HCT116 (cell line): Measurements from ENCODE around the gene LKAAEAR1. TPM values are rescaled to one million over a fixed set of nuclear protein-coding genes. Genes with fewer than 3 reads are reported as not detected.

Source experiments
- ATAC-seq: fragments of 200-7000 bp; cut with Tn5 transposase; 2 replicates; pipeline ENCODE4 v1.9.1; 2020; ENCODE audit warnings: mild to moderate bottlenecking, moderate library complexity
- BruUV-seq: library from RNA; stranded (reverse); fragments of 400-500 nt; replicated peaks from 2 replicates; lab custom pipeline; 2021; lab: Mats Ljungman, UMichigan
- CTCF ChIA-PET: fragments of 300-600 bp; sonication (Branson Sonifier 250); formaldehyde crosslinking; loops from one replicate; lab custom pipeline; 2021; ENCODE audit warnings: antibody characterized with exemption; lab: Charles Lee
- POLR2A ChIA-PET: fragments of 300-600, 350-600 bp; sonication (Branson Sonifier 250); formaldehyde crosslinking; loops from one replicate; lab custom pipeline; 2021; ENCODE audit warnings: antibody characterized with exemption; lab: Charles Lee
- RAD21 ChIA-PET, 2 experiments: fragments of 300-600 bp; sonication (Branson Sonifier 250); formaldehyde crosslinking; loops; one replicate each; lab custom pipeline; 2023; ENCODE audit warnings: low total read pairs in 2 of 2; ENCODE audit not compliant: uncharacterized antibody in 2 of 2, unreplicated experiment in 2 of 2, low non-redundant PET in 1 of 2; lab: Charles Lee
- DNase-seq: peaks from one replicate; pipeline ENCODE4 v3.0.0-alpha.2; 2010; ENCODE audit warnings: low read depth, low spot score
- H2AFZ ChIP-seq: fragments of 200-600 bp; shearing (Covaris generic), sonication (generic); 2 replicates; pipeline ENCODE4 v1.6.1; 2017; ENCODE audit warnings: low read depth, mixed run types, mixed read lengths, antibody characterized with exemption, low read length; ENCODE audit not compliant: poor library complexity, severe bottlenecking
- H3K27ac ChIP-seq: 2 replicates; pipeline ENCODE4 v1.5.1; 2012; ENCODE audit warnings: low read depth, low read length
- H3K27me3 ChIP-seq: fragments of 200-600 bp; sonication (generic); 2 replicates; pipeline ENCODE4 v1.6.1; 2016; ENCODE audit warnings: mixed run types, low read length, mixed read lengths; ENCODE audit not compliant: insufficient read depth
- H3K36me3 ChIP-seq, 2 experiments: fragments of 200-500 bp in 1 of 2; fragments of 200-600 bp in 1 of 2; sonication (Bioruptor generic) in 1 of 2; sonication (generic) in 1 of 2; 2 replicates each; pipeline versions ENCODE4 v1.5.1 to v1.6.1; 2014 to 2016; ENCODE audit warnings: low read length in 2 of 2, inconsistent platforms in 1 of 2, mixed read lengths in 1 of 2, mixed run types in 1 of 2; ENCODE audit not compliant: insufficient read depth in 2 of 2, control insufficient read depth in 1 of 2
- H3K4me1 ChIP-seq, 2 experiments: fragments of 200-600 bp in 1 of 2; sonication (generic) in 1 of 2; 2 replicates each; pipeline versions ENCODE4 v1.5.1 to v1.6.1; 2012 to 2017; ENCODE audit warnings: low read length in 2 of 2, inconsistent platforms in 1 of 2, mild to moderate bottlenecking in 1 of 2, mixed read lengths in 1 of 2, mixed run types in 1 of 2, moderate library complexity in 1 of 2; ENCODE audit not compliant: insufficient read depth in 2 of 2, control insufficient read depth in 1 of 2
- H3K4me2 ChIP-seq: fragments of 200-600 bp; sonication (generic); 2 replicates; pipeline ENCODE4 v1.6.1; 2017; ENCODE audit warnings: mixed run types, low read length, mixed read lengths
- H3K4me3 ChIP-seq, 2 experiments: fragments of 200-600 bp in 1 of 2; sonication (generic) in 1 of 2; replicated peaks in 1 of 2; 2 replicates each; pipeline ENCODE4 v1.5.1; 2011 to 2016; ENCODE audit warnings: low read length in 2 of 2, control low read depth in 1 of 2, low read depth in 1 of 2, mild to moderate bottlenecking in 1 of 2, mixed read lengths in 1 of 2, mixed run types in 1 of 2
- H3K79me2 ChIP-seq: fragments of 200-600 bp; sonication (generic); 2 replicates; pipeline ENCODE4 v1.6.1; 2017; ENCODE audit warnings: mild to moderate bottlenecking, mixed run types, low read length, moderate library complexity, mixed read lengths; ENCODE audit not compliant: insufficient read depth
- H3K9ac ChIP-seq: fragments of 200-600 bp; sonication (generic); 2 replicates; pipeline ENCODE4 v1.6.1; 2016; ENCODE audit warnings: low read length, mixed read lengths
- H3K9me2 ChIP-seq: fragments of 200-600 bp; sonication (generic), shearing (Covaris generic); 2 replicates; pipeline ENCODE4 v1.6.1; 2017; ENCODE audit warnings: mixed run types, mild to moderate bottlenecking, moderate library complexity; ENCODE audit not compliant: insufficient read depth
- H3K9me3 ChIP-seq, 2 experiments: fragments of 200-500 bp in 1 of 2; fragments of 200-600 bp in 1 of 2; sonication (Bioruptor generic) in 1 of 2; sonication (generic) in 1 of 2; 2 replicates each; pipeline ENCODE4 v1.6.1; 2014 to 2017; ENCODE audit warnings: low read length in 2 of 2, mixed read lengths in 2 of 2, inconsistent platforms in 1 of 2, low read depth in 1 of 2, mild to moderate bottlenecking in 1 of 2, mixed run types in 1 of 2, moderate library complexity in 1 of 2; ENCODE audit not compliant: control insufficient read depth in 1 of 2, insufficient read depth in 1 of 2
- H4K20me1 ChIP-seq: fragments of 200-600 bp; sonication (generic), shearing (Covaris generic); 2 replicates; pipeline ENCODE4 v1.6.1; 2017; ENCODE audit warnings: mixed run types, mild to moderate bottlenecking, moderate library complexity; ENCODE audit not compliant: insufficient read depth
- CBX3 ChIP-seq: IDR thresholded peaks from 2 replicates; pipeline ENCODE4 v1.6.1; 2012; ENCODE audit warnings: low read depth
- EZH2 ChIP-seq: fragments of 200-600 bp; sonication (generic); IDR thresholded peaks from 2 replicates; pipeline ENCODE4 v1.6.1; 2017; ENCODE audit warnings: antibody characterized with exemption, mixed run types
- SP1 ChIP-seq: IDR thresholded peaks from 2 replicates; pipeline ENCODE4 v1.6.1; 2012; ENCODE audit warnings: low read depth
- intact Hi-C: fragments of 100-400 bp; cut with micrococcal nuclease; formaldehyde crosslinking; loops from 2 replicates; pipeline ENCODE4 v1.10.0; 2022
- total RNA-seq: library from RNA; stranded (reverse); gene quantifications from one replicate; pipeline ENCODE4 v1.2.1, GENCODE V29; 2021; ENCODE audit not compliant: unreplicated experiment
- TF ChIP-seq, protein P1 (sequence below): IDR thresholded peaks from 2 replicates; pipeline ENCODE4 v1.6.1; 2012; ENCODE audit warnings: low read depth
- TF ChIP-seq, protein P2 (sequence below): IDR thresholded peaks from 2 replicates; pipeline ENCODE4 v1.6.1; 2011; ENCODE audit warnings: mild to moderate bottlenecking, low read length, moderate library complexity; ENCODE audit not compliant: insufficient replicate concordance; ENCODE audit errors: extremely low read depth

The LKAAEAR1 gene
- total RNA-seq, 1 experiment from 2014 or later = not detected

- intact Hi-C loops = no loop called here
- BruUV-seq = no TSS peak
Observed at GRCh38 chr20:64067733-64068307, 16.4 kb downstream of the LKAAEAR1 start.

More at GRCh38 chr20:64067733-64068307, 16.4 kb downstream of the LKAAEAR1 start:
- no peak for TF ChIP-seq SP1
- TF ChIP-seq, protein P1, sequence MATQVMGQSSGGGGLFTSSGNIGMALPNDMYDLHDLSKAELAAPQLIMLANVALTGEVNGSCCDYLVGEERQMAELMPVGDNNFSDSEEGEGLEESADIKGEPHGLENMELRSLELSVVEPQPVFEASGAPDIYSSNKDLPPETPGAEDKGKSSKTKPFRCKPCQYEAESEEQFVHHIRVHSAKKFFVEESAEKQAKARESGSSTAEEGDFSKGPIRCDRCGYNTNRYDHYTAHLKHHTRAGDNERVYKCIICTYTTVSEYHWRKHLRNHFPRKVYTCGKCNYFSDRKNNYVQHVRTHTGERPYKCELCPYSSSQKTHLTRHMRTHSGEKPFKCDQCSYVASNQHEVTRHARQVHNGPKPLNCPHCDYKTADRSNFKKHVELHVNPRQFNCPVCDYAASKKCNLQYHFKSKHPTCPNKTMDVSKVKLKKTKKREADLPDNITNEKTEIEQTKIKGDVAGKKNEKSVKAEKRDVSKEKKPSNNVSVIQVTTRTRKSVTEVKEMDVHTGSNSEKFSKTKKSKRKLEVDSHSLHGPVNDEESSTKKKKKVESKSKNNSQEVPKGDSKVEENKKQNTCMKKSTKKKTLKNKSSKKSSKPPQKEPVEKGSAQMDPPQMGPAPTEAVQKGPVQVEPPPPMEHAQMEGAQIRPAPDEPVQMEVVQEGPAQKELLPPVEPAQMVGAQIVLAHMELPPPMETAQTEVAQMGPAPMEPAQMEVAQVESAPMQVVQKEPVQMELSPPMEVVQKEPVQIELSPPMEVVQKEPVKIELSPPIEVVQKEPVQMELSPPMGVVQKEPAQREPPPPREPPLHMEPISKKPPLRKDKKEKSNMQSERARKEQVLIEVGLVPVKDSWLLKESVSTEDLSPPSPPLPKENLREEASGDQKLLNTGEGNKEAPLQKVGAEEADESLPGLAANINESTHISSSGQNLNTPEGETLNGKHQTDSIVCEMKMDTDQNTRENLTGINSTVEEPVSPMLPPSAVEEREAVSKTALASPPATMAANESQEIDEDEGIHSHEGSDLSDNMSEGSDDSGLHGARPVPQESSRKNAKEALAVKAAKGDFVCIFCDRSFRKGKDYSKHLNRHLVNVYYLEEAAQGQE = no peak
- TF ChIP-seq, protein P2, sequence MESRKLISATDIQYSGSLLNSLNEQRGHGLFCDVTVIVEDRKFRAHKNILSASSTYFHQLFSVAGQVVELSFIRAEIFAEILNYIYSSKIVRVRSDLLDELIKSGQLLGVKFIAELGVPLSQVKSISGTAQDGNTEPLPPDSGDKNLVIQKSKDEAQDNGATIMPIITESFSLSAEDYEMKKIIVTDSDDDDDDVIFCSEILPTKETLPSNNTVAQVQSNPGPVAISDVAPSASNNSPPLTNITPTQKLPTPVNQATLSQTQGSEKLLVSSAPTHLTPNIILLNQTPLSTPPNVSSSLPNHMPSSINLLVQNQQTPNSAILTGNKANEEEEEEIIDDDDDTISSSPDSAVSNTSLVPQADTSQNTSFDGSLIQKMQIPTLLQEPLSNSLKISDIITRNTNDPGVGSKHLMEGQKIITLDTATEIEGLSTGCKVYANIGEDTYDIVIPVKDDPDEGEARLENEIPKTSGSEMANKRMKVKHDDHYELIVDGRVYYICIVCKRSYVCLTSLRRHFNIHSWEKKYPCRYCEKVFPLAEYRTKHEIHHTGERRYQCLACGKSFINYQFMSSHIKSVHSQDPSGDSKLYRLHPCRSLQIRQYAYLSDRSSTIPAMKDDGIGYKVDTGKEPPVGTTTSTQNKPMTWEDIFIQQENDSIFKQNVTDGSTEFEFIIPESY = no peak
- no peak for TF ChIP-seq EZH2
- no peak for TF ChIP-seq CBX3
- TF ChIP-seq, all 23 proteins: peak for 0
- POLR2A ChIA-PET = no interaction called here
- CTCF ChIA-PET = interaction anchor here (0.8 kb wide), 1 partner anchor 12 kb away, joined by 3 read pairs; the partner anchor contains the start of genes OPRL1 and RGS19
- Histone ChIP-seq H3K27me3 (no peaks in the 10 kb centered on the region), H3K4me1 (peaks cover 38 to 44% of the 10 kb centered on the region in 2 experiments), H3K4me3 (no peak overlapping the region), H3K4me2 (no peak overlapping the region), H3K9me2 (no peaks in the 10 kb centered on the region), H3K9ac (no peak overlapping the region), H3K36me3 (no peaks in the 10 kb centered on the region), H4K20me1 (no peaks in the 10 kb centered on the region), H3K27ac (no peak overlapping the region; the same call in 1 of the 2 replicates), H2AFZ (no peak overlapping the region), H3K79me2 (no peaks in the 10 kb centered on the region), H3K9me3 (no peaks in the 10 kb centered on the region)
- ATAC-seq = no peak
- no peak for DNase-seq
- RAD21 ChIA-PET = no interaction called here
